PFSK-1 (cell line): ENCODE data around the gene PEX19.

Experiments used
- POLR2AphosphoS5 ChIP-seq: IDR thresholded peaks from 2 replicates; pipeline ENCODE4 v1.6.1; 2012; ENCODE audit warnings: low read depth, mild to moderate bottlenecking, control low read depth, low read length, moderate library complexity
- REST ChIP-seq, 2 experiments: IDR thresholded peaks; 2 replicates each; pipeline versions ENCODE4 v1.6.1 to v1.8.0; 2011 to 2012; ENCODE audit warnings: low read depth in 2 of 2, low read length in 2 of 2, control low read depth in 1 of 2, inconsistent platforms in 1 of 2, mild to moderate bottlenecking in 1 of 2, moderate library complexity in 1 of 2; ENCODE audit not compliant: insufficient read depth in 1 of 2
- TAF1 ChIP-seq: IDR thresholded peaks from 2 replicates; pipeline ENCODE4 v1.6.1; 2012; ENCODE audit warnings: low read length, control low read depth, borderline replicate concordance; ENCODE audit not compliant: insufficient read depth

GRCh38 chr1:160251687-160252526 lies 33.0 kb downstream of the PEX19 start:
- TF ChIP-seq POLR2AphosphoS5 (no peak), TAF1 (no peak), REST (IDR thresholded peaks at IDR 0.05; ENCODE audit: insufficient read depth in 1 of 2, low read depth in 2 of 2, low read length in 2 of 2) (no peak)
